Natural killer cell (primary cell): Measurements from ENCODE around the gene MPHOSPH10. TPM values are rescaled to one million over a fixed set of nuclear protein-coding genes. Genes with fewer than 3 reads are reported as not detected.
"Not testable (repeated sequence)": the region's sequence is repeated elsewhere in the genome, so short reads cannot be mapped to it uniquely, and the experiment has no call there.

Experiments used
- ATAC-seq, 3 donors: fragments of 150-1000 bp in 2 of 3; fragments of 200-7000 bp in 1 of 3; cut with Tn5 transposase; 1 replicate in 1 of 3; 2 replicates in 2 of 3; pipeline ENCODE4 v1.10.0; 2021; ENCODE audit warnings: mild to moderate bottlenecking in 2 of 3, moderate library complexity in 2 of 3
- DNase-seq, 2 donors: peaks; one replicate each; pipeline versions ENCODE4 v3.0.0 to v3.0.0-alpha.2; 2013 to 2021; ENCODE audit warnings: mixed read lengths in 1 of 2
- H3K27ac ChIP-seq: one replicate; pipeline ENCODE4 v1.5.1; 2013; ENCODE audit warnings: mild to moderate bottlenecking, low read length
- H3K27me3 ChIP-seq: one replicate; pipeline ENCODE4 v1.6.1; 2013; ENCODE audit warnings: low read length; ENCODE audit not compliant: control insufficient read depth, insufficient read depth
- H3K36me3 ChIP-seq: one replicate; pipeline ENCODE4 v1.6.1; 2013; ENCODE audit warnings: low read length; ENCODE audit not compliant: control insufficient read depth, insufficient read depth
- H3K4me1 ChIP-seq: one replicate; pipeline ENCODE4 v1.6.1; 2013; ENCODE audit warnings: low read length; ENCODE audit not compliant: control insufficient read depth, insufficient read depth
- H3K4me3 ChIP-seq: one replicate; pipeline ENCODE4 v1.5.1; 2013; ENCODE audit warnings: low read length
- H3K9me3 ChIP-seq: one replicate; pipeline ENCODE4 v1.6.1; 2013; ENCODE audit warnings: low read length; ENCODE audit not compliant: control insufficient read depth, insufficient read depth
- H3K27ac Mint-ChIP-seq, 2 donors: one replicate each; pipeline ENCODE4 v1.8.0; 2022; ENCODE audit warnings: mild to moderate bottlenecking in 2 of 2, mixed read lengths in 2 of 2, moderate library complexity in 1 of 2
- H3K27me3 Mint-ChIP-seq, 2 donors: one replicate each; pipeline ENCODE4 v1.8.0; 2022; ENCODE audit warnings: low read depth in 2 of 2, mixed read lengths in 2 of 2
- H3K36me3 Mint-ChIP-seq: one replicate; pipeline ENCODE4 v1.8.0; 2022; ENCODE audit warnings: mixed read lengths
- H3K4me1 Mint-ChIP-seq, 2 donors: one replicate each; pipeline ENCODE4 v1.8.0; 2022; ENCODE audit warnings: mixed read lengths in 2 of 2
- H3K4me3 Mint-ChIP-seq: one replicate; pipeline ENCODE4 v1.8.0; 2022; ENCODE audit warnings: mild to moderate bottlenecking, moderate library complexity, mixed read lengths
- H3K9me3 Mint-ChIP-seq, 2 donors: one replicate each; pipeline ENCODE4 v1.8.0; 2022; ENCODE audit warnings: mixed read lengths in 2 of 2
- WGBS: methylation state at CpG from one replicate; pipeline ENCODE4 v1.1.7; 2013; ENCODE audit warnings: missing lambda C conversion rate; ENCODE audit not compliant: insufficient coverage; 5-methylcytosine and 5-hydroxymethylcytosine counted together
- intact Hi-C: fragments of 100-400 bp; cut with micrococcal nuclease; formaldehyde crosslinking; loops from one replicate; pipeline ENCODE4 v1.14.2; 2022
- total RNA-seq, 4 donors: library from RNA; stranded (reverse); fragments of 120-200 nt in 1 of 4; gene quantifications; one replicate each; pipeline versions ENCODE4 v1.2.3 to v1.2.4, GENCODE V29; 2013 to 2022
- TF ChIP-seq, protein P1 (sequence below): fragments of 200-600 bp; IDR thresholded peaks from one replicate; pipeline ENCODE4 v1.8.0; 2022; ENCODE audit warnings: antibody characterized with exemption

MPHOSPH10 gene
- total RNA-seq, 3 donors from 2014 or later (not counting 1 experiment from before 2014, with no cell fraction given): 27.9 to 34.2 (median 31.4) TPM

DNA sequence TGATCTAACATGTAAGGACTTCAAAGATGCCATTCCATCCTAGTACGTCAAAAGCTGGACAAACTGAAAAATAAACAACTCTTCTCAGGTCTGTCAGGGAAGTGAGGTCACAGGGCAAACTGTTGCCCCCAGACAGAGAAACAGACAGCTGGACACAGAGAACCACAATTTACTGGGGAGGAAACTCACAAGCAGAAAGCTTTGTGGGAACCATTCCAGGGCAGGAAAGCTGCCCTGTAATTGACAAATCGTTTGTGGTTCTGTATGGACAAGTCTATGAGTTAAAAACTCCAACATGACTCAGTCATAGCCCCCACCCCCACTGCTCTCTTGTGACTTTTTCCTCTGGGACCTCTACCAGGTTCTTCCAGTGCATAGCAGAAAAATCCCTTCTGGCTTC, 28.8 kb upstream of the MPHOSPH10 start:
- no peak overlapping the region for H3K27ac ChIP-seq
- H3K4me1 ChIP-seq: no peaks in the 10 kb centered on the region
- ATAC-seq (no peak), DNase-seq (no peak)
- H3K36me3 ChIP-seq: no peaks in the 10 kb centered on the region
- no peaks in the 10 kb centered on the region for H3K9me3 ChIP-seq
- Mint-ChIP-seq H3K9me3 (no peaks in the 10 kb centered on the region), H3K4me1 (no peaks in the 10 kb centered on the region), H3K27ac (no peak overlapping the region), H3K4me3 (no peak overlapping the region), H3K36me3 (no peaks in the 10 kb centered on the region), H3K27me3 (peaks cover 7 to 10% of the 10 kb centered on the region in 2 donors)
- TF ChIP-seq, protein P1, sequence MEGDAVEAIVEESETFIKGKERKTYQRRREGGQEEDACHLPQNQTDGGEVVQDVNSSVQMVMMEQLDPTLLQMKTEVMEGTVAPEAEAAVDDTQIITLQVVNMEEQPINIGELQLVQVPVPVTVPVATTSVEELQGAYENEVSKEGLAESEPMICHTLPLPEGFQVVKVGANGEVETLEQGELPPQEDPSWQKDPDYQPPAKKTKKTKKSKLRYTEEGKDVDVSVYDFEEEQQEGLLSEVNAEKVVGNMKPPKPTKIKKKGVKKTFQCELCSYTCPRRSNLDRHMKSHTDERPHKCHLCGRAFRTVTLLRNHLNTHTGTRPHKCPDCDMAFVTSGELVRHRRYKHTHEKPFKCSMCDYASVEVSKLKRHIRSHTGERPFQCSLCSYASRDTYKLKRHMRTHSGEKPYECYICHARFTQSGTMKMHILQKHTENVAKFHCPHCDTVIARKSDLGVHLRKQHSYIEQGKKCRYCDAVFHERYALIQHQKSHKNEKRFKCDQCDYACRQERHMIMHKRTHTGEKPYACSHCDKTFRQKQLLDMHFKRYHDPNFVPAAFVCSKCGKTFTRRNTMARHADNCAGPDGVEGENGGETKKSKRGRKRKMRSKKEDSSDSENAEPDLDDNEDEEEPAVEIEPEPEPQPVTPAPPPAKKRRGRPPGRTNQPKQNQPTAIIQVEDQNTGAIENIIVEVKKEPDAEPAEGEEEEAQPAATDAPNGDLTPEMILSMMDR: no peak
- H3K27me3 ChIP-seq: no peaks in the 10 kb centered on the region
- intact Hi-C loops: no loop called here
- 43% methylated on average over 2 of the region's 2 CpGs for WGBS
- H3K4me3 ChIP-seq: no peak overlapping the region

DNA sequence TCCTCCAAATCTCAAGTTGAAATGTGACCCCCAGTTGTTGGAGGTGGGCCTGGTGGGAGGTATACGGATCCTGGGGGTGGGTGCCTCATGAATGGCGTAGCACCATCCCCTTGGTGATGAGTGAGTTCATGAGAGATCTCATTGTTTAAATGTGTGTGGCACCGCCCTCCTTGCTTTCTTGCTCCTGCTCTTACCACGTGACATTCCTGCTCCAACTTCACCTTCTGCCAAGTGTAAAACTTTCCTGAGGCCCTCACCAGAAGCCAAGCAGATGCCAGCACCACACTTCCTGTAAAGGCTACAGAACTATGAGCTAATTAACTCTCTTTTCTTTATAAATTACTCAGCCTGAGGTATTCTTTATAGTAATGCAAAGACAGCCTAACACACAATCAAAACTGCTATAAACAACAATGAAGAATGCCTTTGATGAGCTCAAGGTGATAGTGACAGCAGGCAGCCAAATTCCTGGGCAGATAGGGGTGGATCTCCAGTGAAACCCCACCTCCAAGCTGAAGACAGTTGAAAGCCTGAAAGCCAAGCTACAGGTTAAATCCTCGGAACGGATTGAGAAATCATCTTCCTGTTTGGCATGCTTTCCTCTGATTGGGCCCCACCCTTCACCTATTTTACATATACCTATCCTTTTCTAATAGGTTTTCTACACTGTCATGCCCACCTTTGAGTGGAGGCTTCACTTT, 27.3 kb upstream of the MPHOSPH10 start:
- whole genome bisulfite sequencing: 72% methylated on average over 5 of the region's 6 CpGs
- no peak overlapping the region for H3K4me3 Mint-ChIP-seq
- no peaks in the 10 kb centered on the region for H3K4me1 ChIP-seq

DNA sequence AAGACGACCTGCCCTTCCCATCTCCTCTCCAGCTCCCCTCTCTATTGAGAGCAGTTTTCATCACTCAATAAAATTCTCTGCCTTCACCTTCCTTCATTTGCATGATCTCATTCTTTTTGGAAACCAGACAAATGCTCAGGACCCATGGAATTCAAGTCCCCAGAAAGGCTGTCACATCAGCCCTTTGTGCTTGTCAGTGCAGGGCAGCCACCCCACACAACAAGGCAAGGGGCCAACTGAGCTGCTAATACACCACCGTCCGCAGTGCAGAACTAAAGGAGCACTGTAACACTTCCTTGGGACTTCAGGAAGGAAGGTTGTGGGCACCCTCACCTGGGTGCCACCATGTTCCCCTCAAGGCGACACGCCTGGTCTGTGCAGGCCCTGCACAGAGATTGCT, 26.6 kb upstream of the MPHOSPH10 start:
- Histone ChIP-seq H3K27ac (no peak overlapping the region), H3K9me3 (no peaks in the 10 kb centered on the region), H3K36me3 (peaks cover under 1% of the 10 kb centered on the region), H3K4me3 (no peak overlapping the region), H3K27me3 (no peaks in the 10 kb centered on the region), H3K4me1 (no peaks in the 10 kb centered on the region)
- 94% methylated on average over 5 of the region's 5 CpGs for WGBS
- H3K27me3 Mint-ChIP-seq: peaks cover 7 to 10% of the 10 kb centered on the region in 2 donors
- ATAC-seq (no peak), DNase-seq (no peak)
- H3K36me3 Mint-ChIP-seq: no peaks in the 10 kb centered on the region
- no peaks in the 10 kb centered on the region for H3K4me1 Mint-ChIP-seq
- H3K27ac Mint-ChIP-seq: no peak overlapping the region
- no peak overlapping the region for H3K4me3 Mint-ChIP-seq
- H3K9me3 Mint-ChIP-seq: no peaks in the 10 kb centered on the region
- TF ChIP-seq, protein P1: no peak
- intact Hi-C loops: no loop called here

More for the DNA sequence above, 27.3 kb upstream of the MPHOSPH10 start:
- Histone ChIP-seq H3K4me3 (no peak overlapping the region), H3K9me3 (no peaks in the 10 kb centered on the region), H3K27me3 (no peaks in the 10 kb centered on the region), H3K27ac (no peak overlapping the region), H3K36me3 (no peaks in the 10 kb centered on the region)
- H3K27me3 Mint-ChIP-seq: peaks cover 7 to 10% of the 10 kb centered on the region in 2 donors
- intact Hi-C loops: no loop called here
- ATAC-seq (no peak), DNase-seq (no peak)
- TF ChIP-seq, protein P1: no peak
- H3K9me3 Mint-ChIP-seq: no peaks in the 10 kb centered on the region
- H3K4me1 Mint-ChIP-seq: no peaks in the 10 kb centered on the region
- no peak overlapping the region for H3K27ac Mint-ChIP-seq
- H3K36me3 Mint-ChIP-seq: no peaks in the 10 kb centered on the region

DNA sequence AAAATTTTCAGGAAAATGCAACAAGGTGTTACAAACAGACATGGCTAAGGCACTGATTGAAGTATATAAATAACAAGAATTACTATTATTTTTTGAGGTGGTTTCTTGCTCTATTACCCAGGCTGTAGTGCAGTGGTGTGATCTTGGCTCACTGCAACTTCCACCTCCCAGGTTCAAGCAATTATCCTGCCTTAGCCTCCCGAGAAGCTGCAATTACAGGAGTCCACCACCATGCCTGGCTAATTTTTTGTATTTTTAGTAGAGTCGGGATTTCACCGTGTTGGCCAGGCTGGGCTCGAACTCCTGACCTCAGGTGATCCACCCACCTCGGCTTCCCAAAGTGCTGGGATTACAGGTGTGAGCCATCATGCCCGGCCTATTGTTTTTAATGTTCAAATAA, 24.0 kb upstream of the MPHOSPH10 start:
- ATAC-seq, intact Hi-C loops, H3K27ac ChIP-seq, H3K27ac Mint-ChIP-seq, H3K9me3 Mint-ChIP-seq, H3K4me3 ChIP-seq, H3K4me1 Mint-ChIP-seq, H3K36me3 ChIP-seq, H3K27me3 ChIP-seq, H3K9me3 ChIP-seq, H3K36me3 Mint-ChIP-seq, H3K4me3 Mint-ChIP-seq, H3K27me3 Mint-ChIP-seq, H3K4me1 ChIP-seq, DNase-seq: not testable (repeated sequence)
- WGBS: 96% methylated on average over 5 of the region's 6 CpGs
